HG03439 (cell line): ENCODE results near the gene RAB35.

Experiments
- ATAC-seq: cut with Tn5 transposase; IDR thresholded peaks from one replicate; pipeline ENCODE4 v1.9.1; 2021; ENCODE audit warnings: mild to moderate bottlenecking, moderate library complexity; ENCODE audit not compliant: unreplicated experiment

The RAB35 gene

DNA sequence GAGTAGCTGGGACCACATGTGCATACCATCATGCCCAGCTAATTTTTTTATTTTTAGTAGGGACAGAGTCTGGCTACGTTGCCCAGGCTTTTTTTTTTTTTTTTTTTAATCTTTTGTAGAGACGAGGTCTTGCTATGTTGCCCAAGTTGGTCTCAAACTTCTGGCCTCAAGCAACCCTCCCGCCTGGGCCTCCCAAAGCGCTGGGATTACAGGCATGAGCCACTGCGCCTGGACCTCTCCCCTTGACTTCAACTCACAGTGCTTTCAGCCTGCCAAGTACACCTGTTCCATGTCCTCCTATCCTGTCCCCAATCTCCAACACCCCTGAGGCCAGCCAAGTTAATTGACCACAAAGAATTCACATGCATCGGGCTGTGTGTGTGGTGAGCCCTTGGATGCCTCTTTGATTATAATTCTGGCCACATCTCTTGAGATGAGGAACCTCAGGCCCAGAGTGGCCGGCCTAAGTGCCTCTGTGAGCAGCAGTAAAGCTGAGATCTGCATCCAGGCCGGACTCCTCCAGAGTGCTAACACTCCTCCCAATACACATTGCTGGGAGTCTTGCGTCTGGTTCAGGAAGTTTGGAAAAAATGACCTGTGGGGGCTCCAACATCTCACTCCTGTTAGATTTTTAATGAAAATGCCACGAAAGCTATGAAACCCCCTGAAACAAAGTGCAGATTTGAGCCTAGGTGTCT is 6.8 kb downstream of the RAB35 start:
- ATAC-seq = no peak

DNA sequence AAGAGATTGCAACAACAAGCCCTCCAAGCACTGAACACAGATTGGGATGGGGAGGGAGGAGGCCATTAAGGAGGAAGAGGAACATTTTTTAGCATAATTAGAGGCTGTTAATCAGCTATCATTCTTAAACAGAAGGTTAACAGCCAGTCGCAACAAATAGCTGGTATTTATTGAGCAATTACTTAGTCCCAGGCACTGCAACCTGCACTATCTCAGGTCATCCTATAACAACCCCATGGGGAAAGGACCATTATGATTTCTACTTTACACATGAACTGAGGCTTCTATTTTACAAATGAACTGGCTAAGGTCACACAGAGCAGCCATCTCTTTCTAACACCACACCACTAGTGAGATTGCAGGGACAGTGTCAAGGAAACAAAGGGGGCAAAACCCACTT is 10.4 kb downstream of the RAB35 start:
- ATAC-seq = no peak

DNA sequence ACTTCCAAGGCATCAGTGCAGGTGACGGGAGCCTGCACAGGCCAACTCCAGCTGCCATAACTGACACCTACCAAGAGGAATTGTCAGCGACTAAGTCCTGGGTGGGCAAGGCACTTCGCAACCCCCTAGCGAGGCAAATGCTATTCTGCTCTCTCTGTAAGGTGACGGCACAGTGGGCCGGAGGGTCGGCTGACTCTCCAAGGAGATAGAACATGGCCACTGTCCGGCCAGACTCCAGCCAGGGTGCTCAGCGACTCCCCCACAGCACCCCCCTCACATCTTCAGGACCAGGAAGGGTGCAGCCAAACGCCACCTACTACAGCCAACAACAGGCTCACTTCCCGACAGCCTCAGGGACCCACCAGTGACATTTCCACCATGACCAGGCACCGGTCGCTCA is 13.2 kb downstream of the RAB35 start:
- no peak for ATAC-seq

DNA sequence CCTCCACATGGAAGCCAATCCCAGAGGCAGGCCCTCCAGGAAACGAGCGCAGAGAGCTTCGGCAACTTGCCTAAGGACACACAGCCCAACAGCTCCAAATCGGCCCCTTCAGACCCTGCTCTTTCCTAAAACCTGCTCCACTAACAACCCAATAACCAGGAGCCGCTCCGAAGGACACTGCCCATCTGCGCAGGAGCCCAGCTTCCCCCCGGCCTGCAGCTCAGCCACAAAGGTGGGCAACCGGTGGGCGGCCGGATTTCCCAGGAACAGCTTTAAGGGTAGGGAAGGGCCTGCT is 13.6 kb downstream of the RAB35 start:
- no peak for ATAC-seq

DNA sequence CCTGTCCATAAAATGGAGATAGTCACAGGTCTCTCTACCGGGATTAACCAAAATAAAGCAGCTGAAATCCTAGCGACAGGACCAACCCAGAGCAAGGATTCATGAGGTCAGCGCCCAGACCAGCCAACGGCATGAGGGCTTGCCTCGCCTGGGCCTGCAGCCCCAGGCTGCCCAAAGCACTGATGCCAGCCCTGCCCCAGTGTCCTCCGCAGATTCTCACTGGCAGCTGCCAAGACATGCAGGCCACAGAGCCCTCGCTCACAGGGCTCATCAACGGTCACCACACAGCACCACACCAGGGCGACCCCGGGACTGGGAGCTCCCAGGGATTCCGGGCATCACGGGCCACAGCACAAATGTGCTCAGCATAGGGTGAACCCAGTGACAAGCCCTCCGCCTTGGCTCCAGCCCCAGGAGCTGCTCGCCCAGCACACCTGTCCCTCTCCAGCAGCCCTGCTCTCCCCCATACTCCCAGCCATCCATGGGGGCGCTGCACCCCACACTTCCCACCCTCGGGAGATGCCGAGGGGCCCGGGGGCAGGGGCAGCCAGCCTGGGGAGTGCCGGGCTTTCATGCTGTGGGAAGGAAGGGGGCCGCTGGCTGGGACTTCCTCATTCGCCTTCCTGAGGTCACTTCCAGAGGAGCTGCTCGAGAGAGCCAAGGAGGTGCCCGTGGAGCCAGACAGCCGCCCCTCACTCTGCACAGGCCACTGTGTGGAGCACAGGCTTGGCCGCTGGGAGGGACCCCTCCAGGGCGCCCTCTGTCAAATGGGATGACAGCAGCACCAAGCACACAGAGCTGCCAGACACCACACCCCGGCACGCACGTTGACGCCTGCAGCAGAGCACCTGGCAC is 14.1 kb downstream of the RAB35 start:
- ATAC-seq = no peak

DNA sequence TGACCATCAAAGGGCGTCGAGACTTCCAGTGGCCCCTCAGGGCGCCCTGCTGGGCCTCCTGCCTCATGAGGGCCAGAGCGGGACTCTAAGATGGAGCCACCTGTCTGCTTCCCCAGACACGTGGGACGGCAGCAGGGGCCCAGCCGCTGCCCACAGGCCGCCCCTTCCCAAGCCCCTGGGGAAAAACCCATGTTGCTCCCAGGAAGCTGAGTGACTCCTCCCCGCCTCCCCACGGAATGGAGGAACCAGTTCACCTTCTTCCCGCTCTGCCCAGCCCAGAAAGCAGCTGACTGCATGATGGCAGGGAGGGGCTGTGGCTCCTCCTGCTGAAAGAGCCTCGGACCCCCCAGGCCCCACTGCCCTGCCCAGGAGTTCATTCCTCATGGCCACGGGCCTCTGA is 14.9 kb downstream of the RAB35 start:
- ATAC-seq = no peak

DNA sequence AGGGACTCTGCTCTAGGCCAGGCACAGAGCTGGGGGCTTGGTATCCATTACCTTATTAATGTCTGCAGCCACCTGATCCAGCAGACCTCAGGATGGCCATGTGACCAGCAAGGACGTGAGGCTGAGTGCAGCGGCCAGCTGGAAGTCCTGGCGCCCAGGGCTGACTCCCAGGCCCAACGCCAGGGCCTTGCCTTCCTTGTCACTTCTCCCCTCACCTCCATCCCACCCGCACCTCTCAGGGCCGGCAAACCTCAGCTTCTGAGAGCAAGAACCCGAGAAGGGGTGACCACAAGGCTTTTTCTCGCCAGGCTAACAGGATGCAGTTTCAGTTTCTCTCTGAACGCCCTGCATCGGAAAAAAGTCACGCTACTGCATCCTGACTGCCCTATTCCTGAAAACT is 15.4 kb downstream of the RAB35 start:
- no peak for ATAC-seq

DNA sequence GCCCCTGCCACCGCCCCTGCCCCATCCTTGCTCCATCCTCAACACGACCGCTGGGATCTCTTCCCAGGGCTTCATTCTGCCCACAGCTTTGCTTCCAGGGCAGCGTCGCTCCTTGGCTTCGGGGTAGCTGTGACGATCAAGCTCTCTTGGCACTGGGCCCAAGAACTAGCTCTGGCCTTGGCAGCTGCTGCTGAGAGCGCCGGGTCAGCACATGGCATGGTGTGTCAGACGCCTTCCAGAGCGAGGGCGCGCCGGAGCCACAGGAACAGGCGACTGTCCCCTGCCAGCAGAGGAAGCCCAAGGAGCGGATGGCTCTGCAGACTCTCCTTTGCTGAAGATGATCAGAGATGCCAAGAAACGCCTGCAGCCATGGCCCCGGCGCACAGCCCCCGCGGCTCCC is 15.9 kb downstream of the RAB35 start:
- no peak for ATAC-seq

DNA sequence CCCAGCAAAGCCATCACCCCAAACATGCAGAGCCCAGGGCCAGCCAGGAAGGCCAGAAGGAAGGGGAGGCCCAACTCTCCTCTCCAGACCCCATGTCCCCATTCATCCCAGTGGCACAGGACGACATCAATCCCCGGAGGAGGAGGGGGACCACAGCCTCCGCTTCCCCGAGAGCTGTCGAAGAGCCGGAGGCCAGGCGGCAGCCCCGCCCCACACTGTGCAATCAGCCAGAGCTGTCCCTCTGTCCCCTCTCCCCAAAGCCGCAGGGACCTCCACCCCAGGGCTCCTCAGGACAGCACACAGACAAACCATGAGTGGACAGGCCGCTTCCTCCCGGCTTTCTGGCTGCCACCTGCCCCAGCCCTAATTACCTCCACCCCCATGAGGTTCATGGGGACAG is 16.8 kb downstream of the RAB35 start:
- no peak for ATAC-seq

DNA sequence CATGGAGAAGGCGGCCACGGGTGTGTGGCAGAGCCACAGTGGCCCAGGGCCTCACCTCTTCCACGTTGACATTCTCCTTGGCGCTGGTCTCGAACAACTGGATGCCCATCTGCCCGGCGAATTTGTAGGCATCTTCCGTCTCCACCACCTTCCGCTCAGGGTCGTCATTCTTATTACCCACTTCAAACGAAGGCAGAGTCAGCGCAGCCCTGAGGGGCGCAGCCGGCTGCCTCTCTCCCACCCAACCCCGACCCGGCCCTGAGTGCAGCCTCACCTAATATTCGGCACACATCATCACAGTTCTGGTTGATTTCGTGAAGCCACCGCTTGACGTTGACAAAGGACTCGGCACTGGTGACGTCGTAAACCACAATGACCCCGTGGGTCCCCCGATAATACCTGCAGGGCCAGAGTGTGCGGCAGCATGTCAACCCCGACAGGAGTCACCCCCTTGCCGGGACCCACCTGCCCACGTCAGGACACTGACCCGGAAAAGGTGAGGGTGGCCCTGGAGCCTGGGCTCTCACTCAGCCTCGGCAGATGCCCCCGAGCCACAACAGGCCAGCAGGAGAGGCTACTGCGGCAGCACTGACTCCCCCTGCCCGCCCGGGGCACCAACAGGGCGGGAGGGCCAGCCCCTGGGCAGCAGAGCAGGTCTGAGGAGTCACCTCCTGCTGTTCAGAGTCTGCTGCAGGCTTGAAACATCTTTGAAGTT is 17.6 kb downstream of the RAB35 start:
- no peak for ATAC-seq

DNA sequence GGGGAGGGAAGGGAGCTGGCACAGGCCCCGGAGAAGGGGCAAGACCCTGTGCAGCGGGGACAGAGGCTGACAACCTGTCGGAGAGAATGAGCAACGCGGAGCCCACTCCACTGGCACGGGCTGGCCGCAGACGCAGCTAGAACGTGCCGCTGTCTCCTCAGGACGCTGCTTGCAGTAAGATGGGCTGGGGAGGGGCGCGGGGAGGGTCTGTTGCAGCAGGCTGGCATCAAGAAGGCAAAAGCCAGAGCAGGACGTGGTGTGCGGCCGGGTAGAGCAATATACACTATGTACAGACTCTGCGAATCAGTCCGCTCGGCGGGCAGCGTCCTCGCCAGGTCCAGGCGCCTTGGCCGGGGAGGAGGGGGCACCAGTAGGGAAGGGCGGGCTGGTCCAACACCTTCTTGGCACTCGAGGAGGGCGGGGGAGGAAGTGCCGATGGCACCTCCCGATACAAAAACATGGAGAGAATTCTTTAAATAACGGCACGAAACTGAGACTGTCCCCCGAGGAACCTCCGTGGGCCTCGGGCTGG is 19.8 kb downstream of the RAB35 start:
- ATAC-seq = no peak

DNA sequence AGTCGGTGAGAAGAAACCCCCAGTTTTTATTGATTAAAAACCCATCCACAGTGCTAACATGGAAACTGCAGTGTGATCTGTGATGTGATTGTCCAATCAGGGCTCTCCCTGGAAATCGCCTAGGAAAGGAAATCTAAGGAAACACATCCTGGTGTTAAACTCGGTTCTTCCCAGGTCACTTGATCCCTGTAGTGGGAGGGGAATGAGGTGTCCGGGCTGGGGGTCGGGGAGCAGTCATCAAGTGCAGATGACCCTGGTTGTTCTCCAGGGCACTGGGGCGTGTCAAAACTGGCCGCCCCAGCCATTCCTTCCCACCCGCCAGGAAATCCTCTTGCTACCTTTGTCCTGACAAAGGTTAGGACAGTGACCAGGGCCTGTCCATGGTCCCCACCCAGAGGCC is 20.8 kb downstream of the RAB35 start:
- ATAC-seq = no peak

DNA sequence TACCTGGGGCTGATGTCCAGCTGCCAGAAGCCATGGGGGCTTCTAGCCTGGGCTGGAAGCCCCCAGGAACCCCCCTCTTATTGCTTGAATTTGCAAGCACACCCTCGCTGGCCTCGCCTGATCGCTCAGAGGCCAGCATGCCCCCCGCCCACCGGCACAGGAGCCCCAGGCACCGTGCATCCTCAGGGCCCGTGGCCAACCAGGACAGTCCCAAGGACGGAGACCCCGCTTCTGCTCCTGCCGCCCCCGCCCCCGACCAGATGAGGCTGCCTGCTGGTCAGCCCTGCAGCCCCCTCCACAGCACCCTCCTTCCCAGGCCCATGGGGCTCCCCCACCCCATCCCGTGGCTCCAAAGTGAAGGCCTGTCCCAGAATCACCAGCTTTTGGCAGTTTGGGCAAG is 21.2 kb downstream of the RAB35 start:
- no peak for ATAC-seq

DNA sequence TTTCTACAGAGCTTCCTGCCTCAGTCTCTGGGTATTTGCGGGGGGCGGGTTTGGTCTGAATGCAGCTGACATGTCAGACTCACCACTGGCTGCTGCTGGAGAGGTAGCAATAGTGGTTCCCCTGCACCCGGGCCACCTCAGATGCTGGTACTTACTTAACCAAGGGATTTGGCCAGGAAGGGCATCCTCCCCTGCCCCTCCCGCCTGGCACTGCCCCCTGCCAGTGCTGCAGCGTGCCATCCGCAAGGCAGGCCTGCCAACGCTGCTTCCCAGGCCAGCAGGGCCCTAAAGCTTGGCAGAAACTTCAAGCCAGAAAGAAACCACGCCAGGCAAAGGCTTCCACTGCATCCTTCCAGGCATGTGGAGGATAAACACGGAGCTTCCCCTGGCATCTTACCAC is 22.1 kb downstream of the RAB35 start:
- no peak for ATAC-seq

DNA sequence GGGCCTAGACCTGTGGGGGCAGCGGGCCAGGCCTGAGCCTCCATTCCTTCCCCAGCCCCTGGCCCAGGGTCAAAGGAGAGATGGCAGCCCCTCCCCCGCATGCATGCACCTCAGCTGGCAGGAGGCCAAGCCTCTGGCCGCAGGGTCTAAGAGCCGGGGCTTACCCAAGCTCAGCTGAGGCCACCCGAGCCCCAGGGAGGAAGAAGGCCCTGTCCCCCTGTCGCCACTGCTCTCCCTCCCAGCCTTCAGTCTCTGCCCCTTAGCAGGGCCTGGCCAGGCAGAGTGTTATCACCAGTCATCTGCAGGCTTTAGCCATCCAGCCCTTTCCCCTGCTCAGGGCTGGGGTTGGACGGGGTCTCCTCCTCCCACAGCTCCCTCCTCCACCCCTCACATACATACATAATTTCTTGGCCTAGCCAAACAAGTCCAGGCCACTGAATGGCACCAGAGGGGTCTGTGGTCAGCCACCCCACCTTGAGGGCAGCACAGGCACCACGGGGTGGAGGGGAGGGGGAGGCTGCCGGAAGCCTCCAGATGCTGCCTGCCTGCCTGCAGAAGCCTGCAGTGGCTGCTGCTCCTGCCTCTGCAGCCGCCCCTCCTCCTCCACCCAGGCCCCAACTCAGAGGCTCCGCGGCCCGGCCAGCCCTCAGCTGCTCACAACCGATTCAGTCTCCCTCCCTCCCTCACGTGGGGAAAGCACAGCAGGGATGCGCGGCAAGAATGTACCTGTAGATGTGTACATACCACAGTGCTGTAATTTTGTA is 22.8 kb downstream of the RAB35 start:
- no peak for ATAC-seq

DNA sequence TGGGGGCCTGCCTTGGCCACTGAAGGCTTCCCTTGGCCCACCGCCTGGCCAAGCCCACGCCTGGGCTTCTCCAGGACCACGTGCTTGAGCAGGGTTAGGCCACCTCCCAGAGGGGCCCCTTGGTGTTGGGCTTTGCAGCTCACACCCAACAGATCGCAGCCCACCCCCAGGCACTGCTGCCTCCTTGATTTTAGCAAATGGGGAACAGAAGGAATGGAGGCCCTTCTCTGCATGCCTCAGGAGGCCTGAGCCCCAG is 23.3 kb downstream of the RAB35 start:
- no peak for ATAC-seq

DNA sequence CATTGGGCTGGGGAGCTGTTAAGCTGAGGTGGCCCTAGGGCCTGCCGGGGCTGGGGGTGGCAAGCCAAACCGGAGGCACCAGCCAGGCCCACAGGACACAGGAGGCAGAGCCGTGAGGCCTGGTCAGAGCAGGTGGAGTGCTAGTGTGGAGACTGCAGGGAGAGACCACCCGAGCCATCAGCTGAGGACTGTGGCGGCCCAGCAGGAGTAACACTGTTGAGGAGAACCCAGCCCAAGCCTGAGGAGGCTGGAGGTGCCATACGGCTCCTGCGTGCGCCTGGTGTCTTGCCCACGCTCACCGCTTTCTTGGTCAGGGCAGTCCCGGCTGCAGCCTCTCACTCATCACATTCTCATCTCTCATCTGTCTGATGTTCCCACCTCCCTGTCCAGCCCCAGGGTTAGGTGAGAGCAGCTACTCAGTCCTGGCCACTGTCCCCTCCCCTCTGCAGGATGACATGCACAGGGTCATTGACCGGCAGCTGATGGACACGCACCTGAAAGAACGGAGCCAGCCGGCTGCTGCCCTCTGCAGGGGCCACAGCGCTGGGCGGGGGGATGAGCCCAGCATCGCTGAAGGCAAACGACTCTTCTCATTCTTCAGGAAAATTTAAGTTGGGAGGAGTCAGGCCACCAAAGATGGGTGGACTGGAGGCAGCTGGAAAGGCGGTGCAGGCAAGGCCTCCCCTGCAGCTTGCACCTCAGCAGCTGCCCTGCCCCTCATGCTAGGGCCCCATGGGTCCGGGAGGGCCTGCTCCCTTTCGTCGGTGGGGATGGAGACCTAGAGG is 23.8 kb downstream of the RAB35 start:
- no peak for ATAC-seq

DNA sequence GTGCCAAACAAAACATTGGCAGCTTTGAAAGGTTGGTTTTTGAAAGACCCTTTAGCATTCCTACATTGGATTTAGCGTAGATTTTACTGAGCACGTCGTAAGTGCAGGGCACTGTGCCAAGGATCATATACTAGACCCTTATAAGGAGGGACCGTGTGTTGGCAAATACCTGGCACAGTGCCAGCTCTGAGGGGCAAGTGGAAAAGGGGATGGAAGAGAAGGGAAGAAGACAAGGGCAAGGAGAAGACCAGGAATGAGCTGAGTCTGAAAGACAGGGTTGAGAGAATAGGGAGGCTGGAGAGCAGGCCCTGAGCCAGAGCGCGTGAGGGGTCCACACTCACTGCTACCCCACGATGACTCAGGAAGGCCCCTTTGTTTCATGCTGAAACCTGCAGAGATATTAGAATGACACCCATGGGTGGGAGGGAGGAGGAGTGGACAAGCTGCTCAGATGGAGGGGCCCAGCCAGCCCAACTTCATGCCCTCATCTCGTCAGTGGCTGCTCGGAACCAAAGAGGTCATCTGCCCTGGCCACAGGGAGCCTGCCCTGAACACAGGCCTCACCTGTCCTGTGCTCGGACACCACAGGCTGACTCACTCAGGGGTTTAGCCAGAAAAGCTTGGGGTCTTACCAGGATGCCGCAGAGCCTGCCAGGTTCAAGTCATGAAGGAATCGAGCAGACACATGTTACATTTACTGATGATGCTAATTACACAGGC is 25.0 kb downstream of the RAB35 start:
- ATAC-seq = no peak

DNA sequence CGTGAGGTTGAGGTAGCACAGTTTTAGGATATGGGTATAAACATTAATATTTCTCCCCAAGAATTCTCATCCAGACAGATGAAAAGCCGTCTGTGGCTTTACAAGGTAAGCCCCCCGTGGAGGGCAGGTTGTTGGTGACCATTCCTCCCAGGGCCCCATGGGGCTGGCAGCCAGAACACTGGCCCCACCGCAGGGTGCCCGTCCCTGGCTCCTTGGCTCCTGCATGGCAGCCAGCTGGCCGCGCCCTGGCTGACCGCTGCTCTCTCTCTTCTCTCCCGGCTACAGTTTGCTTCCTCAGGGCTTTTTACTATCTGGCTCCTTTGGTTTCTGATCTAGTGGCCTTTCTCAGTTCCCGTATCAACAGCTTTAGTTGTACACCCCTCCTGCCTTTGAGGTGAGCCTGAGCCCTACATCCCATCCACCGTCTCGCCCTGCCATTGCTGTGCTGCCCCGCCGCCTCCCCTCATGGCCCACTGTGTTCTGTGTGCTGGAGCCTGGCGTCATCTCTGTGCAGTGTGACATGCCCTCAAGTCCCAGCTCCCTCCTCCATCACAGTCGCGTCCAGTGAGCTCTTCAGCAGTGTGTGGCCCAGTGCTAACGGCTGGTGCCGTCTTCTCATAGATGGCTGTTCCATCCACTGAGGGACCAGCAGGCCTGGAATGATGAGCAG is 25.8 kb downstream of the RAB35 start:
- ATAC-seq = no peak
